Dermis blood vessel endothelial cell (primary cell): ENCODE measurements around the gene SLC12A9. TPM values are rescaled to one million over a fixed set of nuclear protein-coding genes. Genes with fewer than 3 reads are reported as not detected.

Experiments used
- DNase-seq: peaks from one replicate; pipeline ENCODE4 v3.0.0; 2010
- total RNA-seq: library from RNA; depleted of rRNA; stranded (reverse); fragments of >200 nt; gene quantifications from 2 replicates; pipeline ENCODE4 v1.2.3, GENCODE V29; 2014

The SLC12A9 gene
- total RNA-seq, 1 donor from 2014 or later = 37.1 TPM

GRCh38 chr7:100864263-100864845, 11.8 kb downstream of the SLC12A9 start:
- DNase-seq = no peak

- peak; percentile 65 for DNase-seq
Observed at GRCh38 chr7:100865372-100865911, 12.9 kb downstream of the SLC12A9 start.

- DNase-seq = peak; percentile 74
Observed at GRCh38 chr7:100865938-100866728, 13.6 kb downstream of the SLC12A9 start.

- no peak for DNase-seq
Observed at GRCh38 chr7:100866729-100867039, 14.2 kb downstream of the SLC12A9 start.

GRCh38 chr7:100867040-100867775, 14.7 kb downstream of the SLC12A9 start, which contains the start of gene TRIP6:
Gene TRIP6 (plus strand): TSS chr7:100867387. CDS start chr7:100867498, 111 bp downstream.
- DNase-seq = peak; percentile 78

DNA sequence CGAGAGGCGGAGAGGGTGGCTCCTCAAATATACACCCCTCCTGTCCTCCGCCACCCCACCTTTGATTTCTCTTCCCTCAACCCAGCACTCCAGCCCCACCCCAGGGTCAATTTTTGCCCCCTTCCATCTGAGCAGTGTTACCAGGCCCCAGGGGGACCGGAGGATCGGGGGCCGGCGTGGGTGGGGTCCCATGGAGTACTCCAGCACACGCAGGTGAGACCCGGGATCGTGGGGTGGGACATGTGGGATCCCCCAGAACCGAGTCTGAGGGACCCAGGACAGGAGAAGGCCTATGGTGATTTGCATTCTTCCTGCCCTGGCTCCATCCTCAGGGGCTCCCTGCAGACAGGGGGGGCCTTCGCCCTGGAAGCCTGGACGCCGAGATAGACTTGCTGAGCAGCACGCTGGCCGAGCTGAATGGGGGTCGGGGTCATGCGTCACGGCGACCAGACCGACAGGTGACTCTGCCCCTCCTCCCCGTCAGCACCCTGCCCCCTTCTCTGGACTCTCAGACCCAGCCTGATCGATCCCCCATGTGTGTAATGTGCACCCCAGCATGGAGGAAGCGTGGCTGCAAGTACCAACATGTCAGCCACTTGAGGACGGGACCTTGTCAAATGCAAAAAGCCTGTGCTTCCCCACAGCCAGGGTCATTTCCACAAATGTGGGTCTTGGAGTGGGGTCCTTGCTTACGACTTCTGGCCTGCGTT, 15.4 kb downstream of the SLC12A9 start:
- DNase-seq = no peak

- DNase-seq = no peak
Observed at GRCh38 chr7:100873599-100874299, 21.2 kb downstream of the SLC12A9 start.

DNA sequence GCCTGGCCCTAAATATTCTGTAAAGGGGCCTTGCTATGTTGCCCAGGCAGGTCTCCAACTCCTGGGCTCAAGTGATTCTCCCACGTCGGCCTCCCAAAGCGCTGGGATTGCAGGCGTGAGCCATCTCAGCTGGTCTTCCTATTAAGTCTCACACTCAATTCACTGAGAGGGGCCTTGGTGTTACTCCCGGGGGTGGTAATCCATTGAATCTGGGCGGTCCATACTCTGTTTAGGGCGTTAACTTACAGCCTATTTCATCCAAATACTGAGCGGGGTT, 21.7 kb downstream of the SLC12A9 start:
- no peak for DNase-seq

- peak; percentile 99 for DNase-seq
Observed at GRCh38 chr7:100874577-100875355, 22.3 kb downstream of the SLC12A9 start, which contains the start of gene SRRT. Gene SRRT (plus strand): TSS chr7:100875103. CDS start chr7:100875591, 488 bp downstream.

GRCh38 chr7:100875356-100875751, 22.8 kb downstream of the SLC12A9 start:
- DNase-seq = no peak

GRCh38 chr7:100878013-100878412, 25.5 kb downstream of the SLC12A9 start:
- no peak for DNase-seq

DNA sequence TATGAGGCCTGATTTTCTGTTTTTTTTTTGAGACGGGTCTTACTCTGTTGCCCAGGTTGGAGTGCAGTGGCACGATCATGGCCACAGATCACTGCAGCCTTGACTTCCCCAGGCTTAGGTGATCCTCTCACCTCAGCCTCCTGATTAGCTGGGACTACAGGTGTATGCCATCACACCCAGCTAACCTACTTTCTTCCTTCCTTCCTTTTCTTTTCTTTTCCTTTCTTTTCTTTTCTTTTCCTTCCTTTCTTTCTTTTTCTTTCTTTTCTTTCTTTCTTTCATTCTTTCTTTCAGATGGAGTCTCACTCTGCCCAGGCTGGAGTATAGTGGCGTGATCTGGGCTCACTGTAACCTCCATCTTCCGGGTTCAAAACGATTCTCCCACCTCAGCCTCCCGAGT, 26.2 kb downstream of the SLC12A9 start:
- DNase-seq = no peak

GRCh38 chr7:100879685-100880261, 27.3 kb downstream of the SLC12A9 start:
- no peak for DNase-seq

DNA sequence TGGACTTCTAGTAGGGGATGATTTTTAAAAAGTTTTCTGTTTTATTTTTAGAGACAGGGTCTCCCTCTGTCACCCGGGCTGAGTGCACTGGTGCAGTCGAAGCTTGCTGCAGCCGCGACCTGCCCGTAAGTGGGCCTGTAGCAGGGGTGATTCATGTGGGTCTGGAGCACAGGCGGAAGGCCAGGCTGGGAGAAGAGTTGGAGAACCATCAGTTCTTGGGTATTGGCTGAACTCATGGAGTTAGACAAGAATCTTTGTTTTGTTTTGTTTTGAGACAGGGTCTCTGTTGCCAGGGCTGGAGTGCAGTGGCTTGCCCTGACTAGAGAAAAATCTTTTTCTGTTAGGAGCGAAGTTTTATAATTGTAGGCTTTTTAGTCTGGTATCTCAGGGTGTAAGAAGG, 28.1 kb downstream of the SLC12A9 start:
- DNase-seq = no peak

GRCh38 chr7:100881136-100881535, 28.6 kb downstream of the SLC12A9 start:
- no peak for DNase-seq

DNA sequence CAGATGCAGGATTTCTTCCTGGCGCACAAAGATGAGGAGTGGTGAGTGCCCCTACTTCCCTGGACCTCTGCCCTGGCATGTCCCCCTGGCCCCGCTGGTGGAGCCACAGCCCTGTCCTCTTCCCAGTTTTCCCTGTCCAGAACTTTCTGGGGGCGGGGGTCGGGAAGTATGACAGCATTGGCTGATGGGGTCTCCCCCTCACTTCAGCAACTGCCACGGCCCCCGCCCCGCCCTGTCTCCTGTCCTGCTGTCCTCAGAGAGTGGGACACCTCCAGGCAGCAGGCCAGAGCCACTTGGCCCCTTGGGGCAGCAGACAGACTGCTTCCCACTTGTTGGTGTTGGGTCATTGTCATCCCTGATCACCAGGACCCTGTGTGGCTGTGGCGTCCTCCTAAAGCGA, 29.7 kb downstream of the SLC12A9 start:
- no peak for DNase-seq

GRCh38 chr7:100882785-100883526, 30.4 kb downstream of the SLC12A9 start:
- no peak for DNase-seq

DNA sequence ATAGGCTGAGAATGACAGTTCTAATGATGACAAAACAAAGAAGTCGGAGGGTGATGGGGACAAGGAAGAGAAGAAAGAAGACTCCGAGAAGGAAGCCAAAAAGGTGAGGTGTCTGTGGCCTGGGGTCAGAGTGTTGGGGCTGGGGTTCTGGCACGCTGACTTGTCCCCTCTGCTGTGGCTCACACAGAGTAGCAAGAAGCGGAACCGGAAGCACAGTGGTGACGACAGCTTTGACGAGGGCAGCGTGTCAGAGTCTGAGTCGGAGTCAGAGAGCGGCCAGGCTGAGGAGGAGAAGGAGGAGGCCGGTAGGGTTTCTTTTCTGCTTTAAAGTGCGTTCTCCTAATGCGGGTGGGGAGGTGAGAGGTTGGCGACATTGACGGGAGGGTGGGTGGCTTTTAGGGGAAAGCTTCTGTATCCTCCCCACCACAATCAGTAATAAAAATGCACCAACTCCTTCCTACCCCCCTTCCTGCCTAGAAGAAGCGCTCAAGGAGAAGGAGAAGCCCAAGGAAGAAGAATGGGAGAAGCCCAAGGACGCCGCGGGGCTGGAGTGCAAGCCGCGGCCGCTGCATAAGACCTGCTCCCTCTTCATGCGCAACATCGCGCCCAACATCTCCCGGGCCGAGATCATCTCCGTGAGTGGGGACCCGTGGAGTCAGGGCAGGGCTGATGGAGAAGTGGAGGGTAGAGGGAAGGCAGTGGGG, 32.4 kb downstream of the SLC12A9 start:
- DNase-seq = no peak

- no peak for DNase-seq
Observed at GRCh38 chr7:100885440-100886141, 33.1 kb downstream of the SLC12A9 start.
